T-cell (primary cell): ENCODE data around the gene PGAM2. TPM values are rescaled to one million over a fixed set of nuclear protein-coding genes. Genes with fewer than 3 reads are reported as not detected.
A peak's percentile ranks its signal among the peaks of the same experiment; 100 is the strongest.
"Not testable (repeated sequence)": the region's sequence is repeated elsewhere in the genome, so short reads cannot be mapped to it uniquely, and the experiment has no call there.

Experiments
- ATAC-seq, 4 experiments: fragments of 200-7000 bp in 3 of 4; fragments of 150-1000 bp in 1 of 4; cut with Tn5 transposase; replicated peaks in 1 of 4; 1 replicate in 3 of 4; 2 replicates in 1 of 4; pipeline ENCODE4 v1.10.0; 2021; ENCODE audit warnings: moderate library complexity in 3 of 4, mild to moderate bottlenecking in 2 of 4, moderate number of reproducible peaks in 1 of 4
- CTCF ChIA-PET, 2 donors: fragments of 300-600 bp; sonication (Branson Sonifier 250); formaldehyde crosslinking; loops; one replicate each; lab custom pipeline; 2022; ENCODE audit warnings: antibody characterized with exemption in 2 of 2; lab: Charles Lee
- POLR2A ChIA-PET, 2 donors: fragments of 300-600 bp; sonication (Branson Sonifier 250); formaldehyde crosslinking; loops; one replicate each; lab custom pipeline; 2022; ENCODE audit warnings: antibody characterized with exemption in 2 of 2; lab: Charles Lee
- DNase-seq, 35 experiments: peaks; one replicate each; pipeline versions ENCODE4 v3.0.0 to v3.0.0-alpha.2; 2013 to 2023
- H3K27ac ChIP-seq: one replicate; pipeline ENCODE4 v1.5.1; 2013; ENCODE audit warnings: low read length
- H3K27me3 ChIP-seq, 2 experiments: replicated peaks in 1 of 2; 1 replicate in 1 of 2; 2 replicates in 1 of 2; pipeline versions ENCODE4 v1.6.1 to v1.7.0; 2013; ENCODE audit warnings: low read length in 1 of 2, mixed read lengths in 1 of 2; ENCODE audit not compliant: control insufficient read depth in 2 of 2, insufficient read depth in 2 of 2; ENCODE audit errors: extremely low read depth in 1 of 2
- H3K36me3 ChIP-seq, 2 donors: 1 replicate in 1 of 2; 2 replicates in 1 of 2; pipeline versions ENCODE4 v1.6.1 to v1.7.0; 2013; ENCODE audit warnings: low read length in 1 of 2; ENCODE audit not compliant: control insufficient read depth in 2 of 2, insufficient read depth in 1 of 2; ENCODE audit errors: extremely low read depth in 1 of 2
- H3K4me1 ChIP-seq, 2 experiments: 1 replicate in 1 of 2; 2 replicates in 1 of 2; pipeline versions ENCODE4 v1.6.1 to v1.7.0; 2013; ENCODE audit warnings: low read length in 2 of 2, mixed read lengths in 1 of 2; ENCODE audit not compliant: insufficient read depth in 2 of 2, control insufficient read depth in 1 of 2; ENCODE audit errors: extremely low read depth in 1 of 2
- H3K4me3 ChIP-seq, 2 donors: 1 replicate in 1 of 2; 2 replicates in 1 of 2; pipeline versions ENCODE4 v1.5.1 to v1.7.0; 2013; ENCODE audit warnings: mild to moderate bottlenecking in 2 of 2, low read length in 1 of 2, moderate library complexity in 1 of 2; ENCODE audit not compliant: control insufficient read depth in 1 of 2; ENCODE audit errors: extremely low read depth in 1 of 2
- H3K9me3 ChIP-seq: 2 replicates; pipeline ENCODE4 v1.7.0; 2013
- H3K27ac Mint-ChIP-seq, 2 donors: one replicate each; pipeline ENCODE4 v1.8.0; 2020 to 2021; ENCODE audit warnings: mild to moderate bottlenecking in 2 of 2, mixed read lengths in 2 of 2
- H3K27me3 Mint-ChIP-seq, 2 donors: one replicate each; pipeline ENCODE4 v1.8.0; 2021 to 2022; ENCODE audit warnings: mixed read lengths in 2 of 2
- H3K36me3 Mint-ChIP-seq: one replicate; pipeline ENCODE4 v1.8.0; 2021; ENCODE audit warnings: mixed read lengths
- H3K4me1 Mint-ChIP-seq, 3 donors: one replicate each; pipeline ENCODE4 v1.8.0; 2020 to 2022; ENCODE audit warnings: mixed read lengths in 3 of 3, mild to moderate bottlenecking in 1 of 3
- H3K4me3 Mint-ChIP-seq, 3 donors: one replicate each; pipeline ENCODE4 v1.8.0; 2020 to 2022; ENCODE audit warnings: mild to moderate bottlenecking in 3 of 3, mixed read lengths in 3 of 3, moderate library complexity in 3 of 3
- H3K9me3 Mint-ChIP-seq, 3 donors: one replicate each; pipeline ENCODE4 v1.8.0; 2020 to 2022; ENCODE audit warnings: mixed read lengths in 3 of 3
- WGBS: methylation state at CpG from one replicate; pipeline ENCODE4 v1.1.5; 2013; ENCODE audit warnings: missing lambda C conversion rate; ENCODE audit not compliant: insufficient coverage; 5-methylcytosine and 5-hydroxymethylcytosine counted together
- total RNA-seq, 35 experiments: library from RNA in 6 of 35; stranded (reverse) in 6 of 35; fragments of 120-200 nt in 1 of 35; gene quantifications; one replicate each; pipeline versions ENCODE4 v1.2.1 to v1.2.4 and lab custom pipeline; 2013 to 2026

The PGAM2 gene
- total RNA-seq, 5 donors from 2014 or later (not counting 1 experiment from before 2014, with no cell fraction given): 1.1 to 2.9 (median 1.7) TPM

DNA sequence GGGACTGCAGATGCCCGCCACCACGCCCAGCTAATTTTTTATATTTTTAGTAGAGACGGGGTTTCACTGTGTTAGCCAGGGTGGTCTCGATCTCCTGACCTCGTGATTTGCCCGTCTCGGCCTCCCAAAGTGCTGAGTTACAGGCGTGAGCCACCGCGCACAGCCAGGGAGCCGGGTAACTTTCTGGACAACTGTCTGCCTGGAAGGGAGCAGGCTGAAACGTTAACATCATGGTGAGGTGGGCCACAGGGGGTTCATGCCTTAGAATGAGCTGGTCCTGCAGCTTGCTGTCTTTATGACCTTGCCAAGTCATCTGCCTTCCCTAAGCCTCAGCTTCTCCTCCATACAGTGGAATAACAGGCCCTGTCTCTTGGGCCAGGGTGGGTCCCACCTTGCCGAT is 34.0 kb downstream of the PGAM2 start:
- H3K27me3 Mint-ChIP-seq, H3K4me3 ChIP-seq, H3K4me3 Mint-ChIP-seq, H3K27ac Mint-ChIP-seq, H3K4me1 Mint-ChIP-seq, H3K36me3 ChIP-seq, POLR2A ChIA-PET, H3K9me3 Mint-ChIP-seq, CTCF ChIA-PET, H3K36me3 Mint-ChIP-seq, H3K27me3 ChIP-seq, H3K9me3 ChIP-seq, H3K27ac ChIP-seq, H3K4me1 ChIP-seq, ATAC-seq: not testable (repeated sequence)
- WGBS: 98% methylated on average over 7 of the region's 13 CpGs
- peak in 1 of 35 experiments; percentile 2 for DNase-seq

DNA sequence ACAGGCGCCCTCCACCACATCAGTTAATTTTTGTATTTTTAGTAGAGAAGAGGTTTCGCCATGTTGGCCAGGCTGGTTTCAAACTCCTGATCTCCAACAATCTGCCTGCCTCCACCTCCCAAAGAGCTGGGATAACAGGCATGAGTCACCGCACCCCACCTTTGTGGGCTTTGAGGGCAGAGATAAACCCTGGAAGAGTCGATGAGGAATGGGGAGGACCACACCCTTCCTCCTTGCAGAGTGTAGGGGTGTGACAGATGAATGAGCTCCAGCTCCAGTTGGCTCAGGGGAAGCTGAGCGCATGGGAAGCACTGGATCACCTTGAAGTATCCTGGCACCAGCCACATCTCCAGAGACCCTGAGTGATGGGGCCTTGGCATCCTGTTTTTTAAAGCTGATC is 35.3 kb downstream of the PGAM2 start:
- H3K4me1 ChIP-seq, H3K4me1 Mint-ChIP-seq, ATAC-seq, H3K27me3 Mint-ChIP-seq, H3K36me3 Mint-ChIP-seq, H3K9me3 Mint-ChIP-seq, H3K36me3 ChIP-seq, H3K9me3 ChIP-seq, H3K27me3 ChIP-seq, H3K4me3 Mint-ChIP-seq, H3K4me3 ChIP-seq, POLR2A ChIA-PET, DNase-seq, H3K27ac ChIP-seq, CTCF ChIA-PET, H3K27ac Mint-ChIP-seq: not testable (repeated sequence)
- WGBS: no CpG with 5 or more reads among the region's 5 CpGs

GRCh38 chr7:44029433-44029832 is 35.9 kb downstream of the PGAM2 start:
- H3K4me3 Mint-ChIP-seq, POLR2A ChIA-PET, DNase-seq, H3K27me3 ChIP-seq, H3K4me1 ChIP-seq, H3K4me1 Mint-ChIP-seq, H3K4me3 ChIP-seq, H3K27ac Mint-ChIP-seq, H3K36me3 Mint-ChIP-seq, H3K9me3 Mint-ChIP-seq, ATAC-seq, H3K9me3 ChIP-seq, H3K27ac ChIP-seq, CTCF ChIA-PET, H3K36me3 ChIP-seq, H3K27me3 Mint-ChIP-seq: not testable (repeated sequence)
- WGBS: no CpG with 5 or more reads among the region's 11 CpGs

DNA sequence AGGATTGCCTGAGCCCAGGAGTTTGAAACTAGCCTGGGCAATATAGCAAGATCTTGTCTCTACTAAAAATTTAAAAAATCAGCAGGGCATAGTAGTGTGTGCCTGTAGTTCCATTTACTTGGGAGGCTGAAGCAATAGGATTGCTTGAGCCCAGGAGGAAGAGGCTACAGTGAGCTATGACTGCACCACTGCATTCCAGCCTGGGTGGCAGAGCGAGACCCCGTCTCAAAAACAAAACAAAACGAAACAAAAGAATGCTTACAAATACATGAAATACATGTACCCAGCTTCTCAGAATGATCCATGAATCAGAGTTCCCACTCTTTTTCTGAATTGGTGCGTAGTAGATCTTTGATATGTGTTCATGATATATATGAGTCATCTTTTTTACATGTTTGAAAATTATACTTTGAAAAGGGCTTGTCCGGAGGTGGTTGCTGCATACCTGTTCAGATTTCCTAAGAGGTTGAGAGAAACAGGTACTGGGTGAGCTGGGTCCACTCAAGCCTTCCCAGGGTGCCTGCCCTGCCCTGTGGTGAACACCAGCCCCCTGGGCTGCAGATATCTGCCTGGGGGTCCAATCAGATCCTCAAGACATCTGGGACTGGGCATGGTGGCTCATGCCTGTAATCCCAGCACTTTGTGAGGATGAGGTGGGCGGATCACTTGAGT is 42.4 kb downstream of the PGAM2 start:
- not testable (repeated sequence) for H3K4me3 Mint-ChIP-seq

DNA sequence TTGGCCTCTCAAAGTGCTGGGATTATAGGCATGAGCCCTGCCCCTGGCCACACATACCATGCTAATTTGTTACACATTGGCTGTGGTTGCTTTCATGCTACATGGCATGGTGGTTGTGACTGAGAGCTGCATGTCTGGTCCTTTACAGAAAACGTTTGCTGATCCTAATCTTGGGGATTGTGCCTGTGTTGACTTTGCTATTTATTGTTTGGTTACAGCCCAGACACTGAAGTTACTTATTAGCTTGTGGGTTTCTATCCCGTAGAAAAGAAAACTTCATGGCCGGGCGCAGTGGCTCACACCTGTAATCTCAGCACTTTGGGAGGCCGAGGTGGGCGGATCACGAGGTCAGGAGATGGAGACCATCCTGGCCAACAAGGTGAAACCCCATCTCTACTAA is 43.3 kb downstream of the PGAM2 start:
- peaks cover 13 to 21% (median 19%) of the 10 kb centered on the region in 3 donors for H3K4me1 Mint-ChIP-seq
- ChIA-PET CTCF (interaction anchor here in 1 of 2 donors (0.6 kb wide), 1 partner anchor 60 kb away, joined by 5 read pairs; no protein-coding TSS in a partner anchor), POLR2A (interaction anchor here in 1 of 2 donors (0.6 kb wide), 1 partner anchor 17 kb away, joined by 4 read pairs; no protein-coding TSS in a partner anchor)
- H3K36me3 ChIP-seq, H3K27me3 Mint-ChIP-seq, H3K9me3 Mint-ChIP-seq, ATAC-seq, H3K27ac Mint-ChIP-seq, H3K4me3 Mint-ChIP-seq, H3K36me3 Mint-ChIP-seq, DNase-seq, H3K27me3 ChIP-seq, H3K27ac ChIP-seq, H3K4me3 ChIP-seq, H3K9me3 ChIP-seq: not testable (repeated sequence)
- H3K4me1 ChIP-seq: peaks cover 2 to 19% of the 10 kb centered on the region in 2 experiments
- 100% methylated on average over 1 of the region's 7 CpGs for WGBS

More for the DNA sequence above, 42.4 kb downstream of the PGAM2 start:
- peaks cover 2 to 14% of the 10 kb centered on the region in 2 experiments for H3K4me1 ChIP-seq
- Mint-ChIP-seq H3K27ac (peak overlapping the region in 1 of 2 donors; percentile 25), H3K4me1 (peaks cover 13 to 17% (median 15%) of the 10 kb centered on the region in 3 donors)
- H3K9me3 ChIP-seq, H3K27ac ChIP-seq, H3K27me3 ChIP-seq, H3K27me3 Mint-ChIP-seq, POLR2A ChIA-PET, H3K9me3 Mint-ChIP-seq, DNase-seq, H3K4me3 ChIP-seq, H3K36me3 Mint-ChIP-seq, H3K36me3 ChIP-seq, ATAC-seq: not testable (repeated sequence)
- CTCF ChIA-PET: interaction anchor here (0.6 kb wide), 2 partner anchors 59 to 452 kb away, joined by 3 to 5 read pairs; no protein-coding TSS in a partner anchor
- WGBS: no CpG with 5 or more reads among the region's 6 CpGs

DNA sequence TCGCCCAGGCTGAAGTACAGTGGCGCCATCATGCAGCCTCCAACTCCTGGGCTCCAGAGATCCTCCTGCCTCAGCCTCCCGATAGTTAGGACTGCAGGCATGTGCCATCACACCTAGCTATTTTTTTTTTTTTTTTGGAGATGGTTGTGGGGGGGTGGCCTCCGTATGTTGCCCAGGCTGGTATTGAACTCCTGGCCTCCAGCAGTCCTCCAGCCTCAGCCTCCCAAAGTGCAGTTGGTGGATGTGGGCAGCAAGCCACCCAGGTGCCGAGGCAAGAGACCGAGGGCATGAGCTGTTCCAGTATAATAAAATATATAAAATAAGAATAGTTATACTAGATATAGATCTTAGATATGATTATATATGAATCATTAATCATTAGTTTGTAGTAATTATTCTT is 45.5 kb downstream of the PGAM2 start:
- H3K27me3 ChIP-seq, H3K27me3 Mint-ChIP-seq, H3K4me3 ChIP-seq, H3K9me3 Mint-ChIP-seq, ATAC-seq, H3K36me3 ChIP-seq, H3K27ac Mint-ChIP-seq, DNase-seq, H3K36me3 Mint-ChIP-seq, H3K9me3 ChIP-seq, H3K4me3 Mint-ChIP-seq: not testable (repeated sequence)
- Histone ChIP-seq H3K27ac (peak overlapping the region; percentile 75), H3K4me1 (peaks cover 2 to 21% of the 10 kb centered on the region in 2 experiments)
- CTCF ChIA-PET: interaction anchor here (0.6 to 1.9 kb wide), 7 partner anchors 25 to 839 kb away, joined by 3 to 5 read pairs (median 4); no protein-coding TSS in a partner anchor
- WGBS: no CpG with 5 or more reads among the region's 6 CpGs
- peaks cover 13 to 23% (median 21%) of the 10 kb centered on the region in 3 donors for H3K4me1 Mint-ChIP-seq
- POLR2A ChIA-PET: interaction anchor here (0.6 to 0.7 kb wide), 6 partner anchors 10 to 1748 kb away, joined by 3 to 5 read pairs (median 4); partner anchors contain the start of gene DBNL (in 1 of the 2)
